ENCODE measurements around the gene PRRT1. TPM values are rescaled to one million over a fixed set of nuclear protein-coding genes. Genes with fewer than 3 reads are reported as not detected.
A peak's percentile ranks its signal among the peaks of the same experiment; 100 is the strongest.

The PRRT1 gene
- polyA plus RNA-seq, 3 donors from 2014 or later = not detected

DNA sequence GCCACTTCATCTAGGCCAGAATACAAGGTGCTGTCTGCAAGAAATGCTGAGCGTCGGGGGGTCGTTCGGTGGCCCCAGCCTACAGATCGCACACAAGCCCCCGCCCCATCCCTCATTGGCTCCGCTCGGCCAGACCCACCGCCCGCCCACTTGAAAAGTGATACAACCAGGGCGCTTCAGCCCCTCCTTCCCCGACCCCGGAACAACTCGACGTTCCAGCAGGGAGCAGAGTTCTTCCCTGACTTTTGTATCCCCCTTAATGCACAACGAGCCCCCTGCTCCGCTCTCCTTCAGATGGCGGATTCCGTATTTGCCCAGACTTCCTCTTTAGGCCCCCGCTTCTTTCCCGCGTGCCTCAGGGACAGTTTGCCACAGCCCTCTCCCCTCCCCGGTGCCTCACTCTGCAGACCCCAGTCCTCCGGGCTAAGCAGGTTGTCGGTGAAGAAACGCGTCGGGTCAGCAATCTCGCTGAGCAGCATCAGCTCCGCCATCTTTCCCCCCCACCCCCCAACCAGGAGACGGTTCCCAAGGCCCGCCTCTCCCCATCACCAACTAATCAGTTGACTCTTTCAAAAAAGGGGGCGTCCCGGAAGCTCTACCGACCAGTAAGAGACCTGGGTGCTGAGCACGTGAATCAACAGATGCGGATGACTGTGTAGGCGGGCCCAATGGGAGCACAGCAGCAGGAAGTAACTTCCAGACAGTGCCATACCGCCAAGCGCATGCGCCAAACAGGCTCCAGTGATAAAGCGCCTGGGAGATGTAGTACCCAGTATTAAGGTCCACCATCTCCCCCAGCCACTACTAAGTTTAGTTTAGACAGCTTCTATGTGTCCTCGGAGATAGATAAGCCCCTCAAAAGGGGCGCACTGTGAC is 23.8 kb downstream of the PRRT1 start, which contains the start of gene ATF6B:
Gene ATF6B (minus strand): TSS at position 530 of the 876 bp plus-strand sequence. CDS start 39 bp downstream, at position 491.
- peak within 1 kb of the TSS; percentile 90 to 99 (median 98) for H3K27ac Mint-ChIP-seq

DNA sequence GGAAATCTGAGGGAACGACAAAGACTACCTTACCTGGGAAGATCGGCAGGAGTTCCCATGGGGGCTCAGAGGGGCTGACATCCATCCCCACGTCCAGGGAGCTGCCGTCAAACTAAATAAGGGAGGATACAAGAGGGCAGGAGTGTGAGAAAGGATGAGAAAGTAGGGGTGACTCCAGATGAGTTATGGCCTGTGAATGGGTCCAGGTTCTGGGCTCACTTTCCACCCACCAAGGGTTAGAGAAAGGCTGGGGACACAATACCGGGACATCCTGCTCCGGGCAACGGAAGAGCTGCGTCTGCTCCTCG is 24.4 kb downstream of the PRRT1 start:
- peaks cover 6 to 17% (median 11%) of the 10 kb centered on the region in 3 donors for H3K36me3 Mint-ChIP-seq
- no peaks in the 10 kb centered on the region for H3K9me3 Mint-ChIP-seq
- H3K4me1 Mint-ChIP-seq = peaks cover 50 to 63% of the 10 kb centered on the region in 2 donors
- peak overlapping the region; percentile 90 to 99 (median 98) for H3K27ac Mint-ChIP-seq
- no peak for DNase-seq
- peak overlapping the region; percentile 97 to 99 (median 98) for H3K4me3 Mint-ChIP-seq
- peaks cover 0 to 10% (median 3%) of the 10 kb centered on the region in 3 donors for H3K27me3 Mint-ChIP-seq (ENCODE audit: low read depth in 3 of 3)

More for the DNA sequence above, 23.8 kb downstream of the PRRT1 start, which contains the start of gene ATF6B:
- H3K4me1 Mint-ChIP-seq = peaks cover 50 to 63% of the 10 kb centered on the region in 2 donors
- no peaks in the 10 kb centered on the region for H3K9me3 Mint-ChIP-seq
- peaks cover 6 to 14% (median 11%) of the 10 kb centered on the region in 3 donors for H3K36me3 Mint-ChIP-seq
- peaks cover 0 to 10% (median 3%) of the 10 kb centered on the region in 3 donors for H3K27me3 Mint-ChIP-seq (ENCODE audit: low read depth in 3 of 3)
- peak within 1 kb of the TSS; percentile 97 to 99 (median 98) for H3K4me3 Mint-ChIP-seq
- peak; percentile 96 to 98 (median 97) for DNase-seq

DNA sequence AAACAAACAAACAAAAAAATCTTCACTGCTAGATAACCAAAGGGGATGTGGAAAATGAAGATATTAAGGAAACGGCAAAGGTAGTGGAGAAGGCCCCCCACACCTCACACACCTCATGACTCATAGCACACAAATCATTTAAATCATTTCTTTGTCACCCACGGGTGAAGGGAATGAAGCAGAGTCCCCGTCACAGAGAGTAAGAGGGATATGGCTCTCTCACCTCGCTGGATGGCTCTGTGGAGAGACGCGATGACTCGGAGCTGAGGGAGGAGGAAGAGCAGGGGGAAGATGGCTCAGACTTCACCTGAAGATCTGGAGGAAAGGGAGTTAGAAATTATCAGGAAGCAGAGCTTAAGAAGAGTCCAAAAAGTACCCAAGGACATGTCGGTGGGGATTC is 24.9 kb downstream of the PRRT1 start:
- peaks cover 11 to 21% (median 15%) of the 10 kb centered on the region in 3 donors for H3K36me3 Mint-ChIP-seq
- H3K4me1 Mint-ChIP-seq = peaks cover 50 to 63% of the 10 kb centered on the region in 2 donors
- peak overlapping the region; percentile 97 to 99 (median 98) for H3K4me3 Mint-ChIP-seq
- DNase-seq = no peak
- H3K27me3 Mint-ChIP-seq (ENCODE audit: low read depth in 3 of 3) = peaks cover 0 to 10% (median 3%) of the 10 kb centered on the region in 3 donors
- no peaks in the 10 kb centered on the region for H3K9me3 Mint-ChIP-seq
- H3K27ac Mint-ChIP-seq = peak overlapping the region; percentile 90 to 99 (median 98)

DNA sequence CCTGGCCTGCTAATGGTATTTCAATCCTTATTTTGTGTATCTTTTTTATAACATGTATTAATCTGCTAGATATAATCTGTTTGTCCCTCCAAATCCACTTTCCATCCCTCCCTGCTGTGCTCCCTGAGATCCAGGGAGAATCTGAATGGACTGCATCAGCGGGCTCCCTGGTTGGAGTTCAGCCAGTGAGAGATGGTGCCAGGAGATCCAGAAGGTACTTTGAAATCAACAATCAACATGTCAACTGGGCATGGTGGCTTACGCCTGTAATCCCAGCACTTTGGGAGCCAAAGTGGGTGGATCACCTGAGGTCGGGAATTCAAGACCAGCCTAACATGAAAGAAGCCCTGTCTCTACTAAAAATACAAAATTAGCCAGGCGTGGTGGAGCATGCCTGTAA is 28.1 kb downstream of the PRRT1 start:
- no peak for DNase-seq
- Mint-ChIP-seq H3K4me3 (no peak overlapping the region), H3K9me3 (no peaks in the 10 kb centered on the region), H3K4me1 (peaks cover 33 to 54% of the 10 kb centered on the region in 2 donors), H3K27me3 (ENCODE audit: low read depth in 3 of 3) (peaks cover 0 to 3% (median 3%) of the 10 kb centered on the region in 3 donors), H3K36me3 (peaks cover 20 to 39% (median 23%) of the 10 kb centered on the region in 3 donors), H3K27ac (peak overlapping the region in 2 of 6 donors; percentile 21 to 48)

DNA sequence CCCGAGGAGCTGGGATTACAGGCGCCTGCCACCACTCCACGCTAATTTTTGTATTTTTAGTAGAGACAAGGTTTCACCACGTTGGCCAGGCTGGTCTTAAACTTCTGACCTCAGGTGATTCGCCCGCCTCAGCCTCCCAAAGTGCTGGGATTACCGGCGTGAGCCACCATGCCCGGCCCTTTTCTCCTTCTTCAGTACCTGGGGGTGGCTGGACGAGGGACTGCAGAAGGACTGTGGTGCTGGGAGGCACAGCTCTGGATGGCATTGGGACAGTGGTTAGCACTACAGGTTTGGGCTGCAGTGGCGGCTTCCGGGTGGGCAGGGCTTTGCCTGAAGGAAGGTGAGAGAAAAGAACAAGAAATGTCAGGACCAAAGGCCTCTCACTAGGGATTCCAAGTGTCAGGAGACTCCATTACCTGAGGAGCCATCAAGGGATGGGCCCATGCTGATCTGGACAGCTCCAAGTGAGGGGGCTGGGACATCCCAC is 31.1 kb downstream of the PRRT1 start:
- peaks cover 6 to 24% of the 10 kb centered on the region in 2 donors for H3K4me1 Mint-ChIP-seq
- no peaks in the 10 kb centered on the region for H3K9me3 Mint-ChIP-seq
- H3K27ac Mint-ChIP-seq = no peak overlapping the region

DNA sequence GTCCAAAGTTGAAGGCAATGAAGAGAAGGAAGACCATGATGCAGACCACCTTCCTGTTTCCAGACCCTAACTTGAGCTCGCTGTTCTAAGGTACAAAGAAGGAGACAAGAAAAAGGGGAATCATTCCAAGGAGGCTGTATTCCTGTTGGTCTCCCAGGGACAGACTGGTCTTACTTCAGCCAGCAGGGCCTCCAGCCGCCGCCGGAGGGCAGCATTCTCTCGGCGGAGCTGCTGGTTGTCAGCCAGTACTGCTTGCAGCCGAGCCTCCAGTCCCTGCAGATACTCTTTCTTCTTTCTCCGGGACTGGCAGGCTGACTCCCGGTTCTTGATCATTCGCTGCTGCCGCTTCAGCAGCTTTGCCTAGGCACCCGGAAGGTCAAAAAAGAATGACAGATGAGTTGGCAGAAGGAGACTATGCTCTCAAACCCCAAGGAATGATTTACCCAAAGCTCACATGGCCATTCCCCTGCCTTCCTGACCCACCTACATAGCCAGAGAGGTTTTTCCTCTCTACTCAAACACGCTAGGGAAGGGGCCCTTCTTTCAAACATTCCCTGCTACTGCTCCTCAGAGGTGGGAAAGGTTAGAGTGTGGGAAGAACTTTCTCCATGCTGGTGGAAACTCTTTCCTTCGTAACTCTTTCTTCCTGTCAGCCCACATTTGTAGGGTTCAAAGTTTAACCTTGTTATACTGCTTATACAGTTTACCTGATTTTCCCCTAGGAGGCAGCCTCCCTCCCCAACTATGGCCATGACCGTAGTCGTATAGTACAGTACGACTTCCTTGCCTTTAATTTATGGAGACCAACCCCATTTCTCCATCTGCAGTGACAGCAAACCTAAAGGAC is 32.7 kb downstream of the PRRT1 start:
- Mint-ChIP-seq H3K4me3 (no peak overlapping the region), H3K9me3 (no peaks in the 10 kb centered on the region), H3K27me3 (ENCODE audit: low read depth in 3 of 3) (peaks cover 0 to 2% (median 1%) of the 10 kb centered on the region in 3 donors)

More for the DNA sequence above, 31.1 kb downstream of the PRRT1 start:
- peaks cover 0 to 1% (median 0%) of the 10 kb centered on the region in 3 donors for H3K27me3 Mint-ChIP-seq (ENCODE audit: low read depth in 3 of 3)
- no peak for DNase-seq
- no peak overlapping the region for H3K4me3 Mint-ChIP-seq
- peaks cover 20 to 42% (median 23%) of the 10 kb centered on the region in 3 donors for H3K36me3 Mint-ChIP-seq

DNA sequence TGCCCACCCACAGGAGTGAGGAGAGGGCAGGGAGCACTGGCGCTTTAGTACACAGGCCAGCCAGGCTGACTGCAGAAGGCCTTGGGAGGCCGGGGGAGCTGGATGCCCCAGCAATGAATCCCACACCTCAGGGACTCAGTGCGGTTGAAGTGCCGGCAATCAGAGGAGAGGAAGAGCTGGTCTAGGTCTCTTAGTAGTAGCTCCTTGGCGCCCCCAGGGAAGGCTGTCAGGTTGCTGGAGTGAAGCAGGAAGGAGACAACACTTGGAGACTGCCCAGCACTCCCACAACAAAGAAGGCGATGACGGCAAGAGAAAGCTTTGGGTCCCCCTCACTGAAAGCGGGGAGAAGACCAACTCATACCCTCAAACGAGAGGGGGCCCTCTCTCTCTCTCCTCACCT is 34.3 kb downstream of the PRRT1 start:
- Mint-ChIP-seq H3K9me3 (no peaks in the 10 kb centered on the region), H3K36me3 (peaks cover 13 to 32% (median 17%) of the 10 kb centered on the region in 3 donors), H3K27me3 (ENCODE audit: low read depth in 3 of 3) (peaks cover 0 to 3% (median 2%) of the 10 kb centered on the region in 3 donors), H3K27ac (no peak overlapping the region), H3K4me1 (peaks cover 6 to 11% of the 10 kb centered on the region in 2 donors), H3K4me3 (no peak overlapping the region)
- DNase-seq = no peak

More for the DNA sequence above, 32.7 kb downstream of the PRRT1 start:
- peak; percentile 58 to 66 (median 62) for DNase-seq
- Mint-ChIP-seq H3K27ac (peak overlapping the region in 4 of 6 donors; percentile 49 to 71 (median 60)), H3K4me1 (peaks cover under 1 to 17% of the 10 kb centered on the region in 2 donors), H3K36me3 (peaks cover 13 to 35% (median 17%) of the 10 kb centered on the region in 3 donors)

DNA sequence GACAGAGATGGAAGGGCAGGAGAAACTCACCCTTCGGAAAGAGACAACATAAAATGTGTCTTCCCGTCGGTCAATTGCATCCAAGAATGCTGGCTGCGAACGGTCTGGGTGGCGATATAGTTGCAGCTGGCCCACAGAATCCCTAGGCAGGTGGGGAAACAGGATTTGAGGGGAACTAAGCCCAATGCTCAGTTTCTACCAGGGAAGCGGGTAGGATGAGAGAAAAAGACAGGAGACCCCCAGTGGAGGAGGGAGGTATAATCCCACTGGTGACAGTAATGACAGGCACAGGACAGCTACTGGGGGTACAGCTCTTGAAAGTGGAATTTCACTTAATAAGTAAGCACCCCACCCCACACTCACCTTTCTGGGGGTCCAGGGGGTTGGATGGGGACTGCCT is 35.1 kb downstream of the PRRT1 start:
- Mint-ChIP-seq H3K9me3 (no peaks in the 10 kb centered on the region), H3K4me1 (peaks cover 6 to 11% of the 10 kb centered on the region in 2 donors), H3K4me3 (no peak overlapping the region), H3K36me3 (peaks cover 7 to 25% (median 10%) of the 10 kb centered on the region in 3 donors), H3K27ac (no peak overlapping the region), H3K27me3 (ENCODE audit: low read depth in 3 of 3) (peaks cover 0 to 3% (median 2%) of the 10 kb centered on the region in 3 donors)
- no peak for DNase-seq

DNA sequence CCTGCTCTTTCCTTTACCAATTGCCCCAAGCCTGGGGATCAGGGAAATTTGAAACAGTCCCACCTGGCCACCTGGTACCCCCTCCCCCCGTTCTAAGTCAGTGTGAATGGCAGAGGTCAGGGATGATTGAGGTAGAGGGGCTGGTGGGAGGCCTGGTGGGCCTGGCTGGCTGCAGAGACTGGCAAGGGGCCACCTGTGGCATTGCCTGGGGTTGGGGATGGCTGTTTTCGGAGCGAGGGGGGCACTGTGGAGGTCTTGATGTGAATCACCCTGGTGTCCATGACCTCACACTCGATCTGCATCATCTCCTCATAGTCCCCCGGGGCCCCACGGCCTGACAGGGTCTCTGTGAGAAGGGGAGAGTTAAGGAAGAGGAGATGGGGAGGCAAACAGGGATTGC is 36.1 kb downstream of the PRRT1 start:
- Mint-ChIP-seq H3K4me1 (peaks cover 6 to 11% of the 10 kb centered on the region in 2 donors), H3K9me3 (no peaks in the 10 kb centered on the region), H3K27me3 (ENCODE audit: low read depth in 3 of 3) (peaks cover 0 to 3% (median 2%) of the 10 kb centered on the region in 3 donors), H3K27ac (no peak overlapping the region), H3K4me3 (no peak overlapping the region), H3K36me3 (peaks cover 4 to 17% (median 5%) of the 10 kb centered on the region in 3 donors)
- DNase-seq = no peak

DNA sequence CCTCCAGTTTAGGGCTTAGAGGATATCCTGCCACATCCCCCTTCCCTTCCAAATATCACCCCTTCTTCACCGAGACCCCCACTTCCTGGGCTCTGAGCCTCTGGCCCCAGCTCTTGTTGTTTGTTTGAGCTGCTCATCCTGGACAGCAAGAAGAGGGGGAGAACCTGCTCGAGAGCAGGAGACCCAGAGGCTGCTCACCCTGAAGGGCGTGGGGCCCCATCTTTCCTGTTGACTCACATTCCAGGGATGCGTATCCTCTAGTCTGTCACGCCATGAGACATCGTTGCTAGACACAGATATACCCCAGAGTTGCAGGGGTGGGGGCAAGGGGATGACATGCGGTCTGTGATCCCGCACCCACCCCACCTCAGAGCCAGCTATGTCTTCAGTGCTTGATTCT is 36.9 kb downstream of the PRRT1 start:
- peak overlapping the region in 4 of 6 donors; percentile 16 to 59 (median 23) for H3K27ac Mint-ChIP-seq
- H3K27me3 Mint-ChIP-seq (ENCODE audit: low read depth in 3 of 3) = peaks cover 0 to 4% (median 3%) of the 10 kb centered on the region in 3 donors
- H3K36me3 Mint-ChIP-seq = peaks cover 4 to 16% (median 5%) of the 10 kb centered on the region in 3 donors
- DNase-seq = no peak
- no peak overlapping the region for H3K4me3 Mint-ChIP-seq
- peaks cover 6 to 11% of the 10 kb centered on the region in 2 donors for H3K4me1 Mint-ChIP-seq
- H3K9me3 Mint-ChIP-seq = no peaks in the 10 kb centered on the region

DNA sequence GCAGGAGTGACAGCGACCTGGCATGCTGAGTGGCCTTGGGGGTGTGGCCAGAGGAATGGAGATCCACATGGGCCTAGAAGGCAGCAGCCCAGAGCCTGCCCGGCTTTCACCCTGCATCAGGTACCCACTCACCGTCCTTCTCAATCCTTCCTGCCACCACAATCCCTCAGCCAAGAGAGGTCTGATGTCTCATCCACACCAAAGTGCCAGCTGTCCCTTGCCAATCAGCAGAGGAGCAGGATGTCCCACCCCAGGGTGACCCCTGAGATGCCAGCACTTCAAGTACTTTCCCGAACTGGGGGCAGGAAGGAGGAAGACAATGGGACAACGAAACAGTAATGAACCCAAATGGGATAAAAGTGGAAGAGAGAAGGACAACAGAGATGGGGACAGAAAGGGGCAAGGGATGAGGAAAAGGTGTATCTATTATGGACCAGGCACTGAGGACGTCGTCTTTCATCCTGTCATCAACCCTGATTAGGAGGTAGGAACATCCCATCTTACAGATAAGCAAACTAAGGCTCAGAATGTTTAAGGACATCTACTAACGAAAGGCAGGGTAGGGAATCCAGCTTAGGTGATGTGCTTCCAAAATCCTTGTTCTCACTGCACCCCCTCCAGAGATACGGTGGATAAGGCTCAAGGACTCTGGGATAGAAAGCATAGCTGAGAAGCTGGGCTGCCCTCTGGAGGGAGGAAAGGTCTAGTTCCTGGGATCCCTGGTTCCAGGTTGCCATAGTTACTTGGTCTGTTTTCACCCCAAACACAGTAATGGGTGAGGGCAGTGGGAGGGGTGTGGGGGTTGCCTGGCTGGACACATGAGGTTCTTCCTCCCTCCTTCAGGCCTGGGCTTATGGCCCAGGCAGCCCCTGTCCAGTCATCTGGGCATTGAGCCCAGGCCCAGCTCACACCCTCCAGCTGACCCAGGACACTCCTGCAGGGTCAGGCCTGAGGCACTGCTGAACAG is 38.1 kb downstream of the PRRT1 start:
- H3K27me3 Mint-ChIP-seq (ENCODE audit: low read depth in 3 of 3) = peaks cover 3 to 7% (median 4%) of the 10 kb centered on the region in 3 donors
- H3K9me3 Mint-ChIP-seq = no peaks in the 10 kb centered on the region
- H3K4me1 Mint-ChIP-seq = peaks cover under 1 to 11% of the 10 kb centered on the region in 2 donors
- no peak overlapping the region for H3K4me3 Mint-ChIP-seq
- no peak for DNase-seq
- H3K27ac Mint-ChIP-seq = peak overlapping the region in 5 of 6 donors; percentile 12 to 94 (median 23)
- H3K36me3 Mint-ChIP-seq = peaks cover 0 to 9% (median 4%) of the 10 kb centered on the region in 3 donors

DNA sequence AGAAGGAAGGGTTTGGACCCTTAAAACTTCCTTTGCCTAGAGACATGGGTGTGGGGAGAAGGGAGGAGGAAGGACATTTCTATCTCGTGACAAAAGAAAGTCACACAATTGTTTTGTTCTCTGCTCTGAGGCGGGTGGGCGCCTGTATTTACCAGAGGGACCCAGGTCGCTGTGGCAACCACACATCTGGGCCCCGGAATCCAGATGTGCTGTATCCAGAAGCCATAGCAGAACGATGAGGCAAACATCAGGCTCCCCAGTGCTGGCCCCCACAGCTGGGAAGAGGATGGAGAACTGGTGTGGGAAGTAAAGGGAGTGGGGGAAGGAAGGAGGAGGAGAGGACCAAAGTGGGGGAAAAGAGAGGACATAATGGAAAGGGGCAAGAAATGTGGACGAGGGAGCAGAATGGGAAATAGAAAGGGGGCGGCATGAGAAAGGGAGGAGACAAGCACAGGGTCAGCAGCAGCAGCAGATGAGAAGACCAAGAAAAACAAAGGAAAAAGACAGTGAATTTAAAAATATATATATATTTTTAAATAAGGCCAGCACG is 39.2 kb downstream of the PRRT1 start:
- H3K4me3 Mint-ChIP-seq = no peak overlapping the region
- H3K9me3 Mint-ChIP-seq = no peaks in the 10 kb centered on the region
- peak overlapping the region in 3 of 6 donors; percentile 9 to 71 (median 21) for H3K27ac Mint-ChIP-seq
- peaks cover 0 to 13% of the 10 kb centered on the region in 2 donors for H3K4me1 Mint-ChIP-seq
- peaks cover 3 to 11% (median 5%) of the 10 kb centered on the region in 3 donors for H3K27me3 Mint-ChIP-seq (ENCODE audit: low read depth in 3 of 3)
- DNase-seq = no peak
- peaks cover 0 to 9% (median 4%) of the 10 kb centered on the region in 3 donors for H3K36me3 Mint-ChIP-seq
